ENCODE results near the gene SLC25A31.
A peak's percentile ranks its signal among the peaks of the same experiment; 100 is the strongest.

SLC25A31 gene

GRCh38 chr4:127731406-127731805 lies 1.2 kb downstream of the SLC25A31 start:
- no peak for TF ChIP-seq CTCF (IDR thresholded peaks at IDR 0.05; ENCODE audit: low read depth, low read length)
- no peak for DNase-seq (ENCODE audit: extremely low read depth, low read depth)

GRCh38 chr4:127732623-127733328 lies 2.6 kb downstream of the SLC25A31 start:
- TF ChIP-seq CTCF (IDR thresholded peaks at IDR 0.05; ENCODE audit: low read depth, low read length), result peak; percentile 59
- peak; percentile 12 for DNase-seq (ENCODE audit: extremely low read depth, low read depth)

- no peak for TF ChIP-seq CTCF (IDR thresholded peaks at IDR 0.05; ENCODE audit: low read depth, low read length)
- no peak for DNase-seq (ENCODE audit: extremely low read depth, low read depth)
Measured at GRCh38 chr4:127734976-127735375, 4.8 kb downstream of the SLC25A31 start.

- DNase-seq (ENCODE audit: extremely low read depth, low read depth), result no peak
- TF ChIP-seq CTCF (IDR thresholded peaks at IDR 0.05; ENCODE audit: low read depth, low read length), result no peak
Measured at GRCh38 chr4:127737295-127737694, 7.1 kb downstream of the SLC25A31 start.

- no peak for TF ChIP-seq CTCF (IDR thresholded peaks at IDR 0.05; ENCODE audit: low read depth, low read length)
- no peak for DNase-seq (ENCODE audit: extremely low read depth, low read depth)
Measured at GRCh38 chr4:127741247-127741646, 11.0 kb downstream of the SLC25A31 start.

- no peak for DNase-seq (ENCODE audit: extremely low read depth, low read depth)
- no peak for TF ChIP-seq CTCF (IDR thresholded peaks at IDR 0.05; ENCODE audit: low read depth, low read length)
Measured at GRCh38 chr4:127747883-127748282, 17.7 kb downstream of the SLC25A31 start.

- DNase-seq (ENCODE audit: extremely low read depth, low read depth), result no peak
- no peak for TF ChIP-seq CTCF (IDR thresholded peaks at IDR 0.05; ENCODE audit: low read depth, low read length)
Measured at GRCh38 chr4:127748957-127749356, 18.8 kb downstream of the SLC25A31 start.

Data from AG09319 (cell line).